GM12878 (cell line): ENCODE data around the gene WNT7A. TPM values are rescaled to one million over a fixed set of nuclear protein-coding genes. Genes with fewer than 3 reads are reported as not detected.

Experiments used
- ATAC-seq: fragments of 200-7000 bp; cut with Tn5 transposase; 3 replicates; pipeline ENCODE4 v1.9.1; 2020; ENCODE audit warnings: mild to moderate bottlenecking, moderate library complexity
- BruUV-seq: library from RNA; stranded (reverse); fragments of 400-500 nt; replicated peaks from 2 replicates; lab custom pipeline; 2021; lab: Mats Ljungman, UMichigan
- CTCF ChIA-PET: fragments of 300-600 bp; sonication (Branson Sonifier 250); formaldehyde crosslinking; extraction: SDS; loops from one replicate; lab custom pipeline; 2021; ENCODE audit warnings: inconsistent platforms; lab: Yijun Ruan, JAX
- POLR2A ChIA-PET: fragments of 350-600 bp; formaldehyde crosslinking; extraction: SDS; loops from one replicate; lab custom pipeline; 2021; ENCODE audit warnings: inconsistent platforms; lab: Charles Lee
- RAD21 ChIA-PET: fragments of 300-600 bp; sonication (Branson Sonifier 250); formaldehyde crosslinking; loops from one replicate; lab custom pipeline; 2023; ENCODE audit warnings: antibody characterized with exemption; ENCODE audit not compliant: unreplicated experiment; lab: Charles Lee
- SMC1A ChIA-PET: fragments of 300-600 bp; sonication (Branson Sonifier 250); formaldehyde crosslinking; loops from one replicate; lab custom pipeline; 2023; ENCODE audit not compliant: unreplicated experiment, uncharacterized antibody; lab: Charles Lee
- DNase-seq: peaks from one replicate; pipeline ENCODE4 v3.0.0-alpha.2; 2011; ENCODE audit warnings: low read depth, low spot score
- FAIRE-seq: peaks from 3 replicates; lab custom pipeline; 2011; peaks lifted over from hg19 to GRCh38; lab: Jason Lieb, UNC
- H2AFZ ChIP-seq: 2 replicates; pipeline ENCODE4 v1.6.0; 2011; ENCODE audit warnings: low read depth, low read length, control low read depth; ENCODE audit not compliant: control insufficient read depth
- H3K27ac ChIP-seq: 2 replicates; pipeline ENCODE4 v1.5.1; 2011; ENCODE audit warnings: control low read depth; ENCODE audit not compliant: control insufficient read depth, insufficient read depth
- H3K27me3 ChIP-seq, 2 experiments: replicated peaks in 1 of 2; 2 replicates each; pipeline versions ENCODE4 v1.6.0 to v1.6.1; 2011; ENCODE audit warnings: low read length in 1 of 2; ENCODE audit not compliant: control insufficient read depth in 2 of 2, insufficient read depth in 2 of 2
- H3K36me3 ChIP-seq, 2 experiments: 2 replicates each; pipeline ENCODE4 v1.5.1; 2011; ENCODE audit warnings: low read length in 1 of 2; ENCODE audit not compliant: control insufficient read depth in 2 of 2, insufficient read depth in 2 of 2
- H3K4me1 ChIP-seq: 2 replicates; pipeline ENCODE4 v1.6.1; 2011; ENCODE audit warnings: mild to moderate bottlenecking, low read length, moderate library complexity, mixed read lengths; ENCODE audit not compliant: control insufficient read depth, insufficient read depth
- H3K4me2 ChIP-seq: 2 replicates; pipeline ENCODE4 v1.6.0; 2011; ENCODE audit warnings: control low read depth; ENCODE audit not compliant: control insufficient read depth, insufficient read depth
- H3K4me3 ChIP-seq: fragments of 200-600 bp; sonication (generic); 2 replicates; pipeline ENCODE4 v1.5.1; 2016
- H3K79me2 ChIP-seq: 2 replicates; pipeline ENCODE4 v1.6.0; 2011; ENCODE audit warnings: low read length; ENCODE audit not compliant: control insufficient read depth, insufficient read depth
- H3K9ac ChIP-seq: 2 replicates; pipeline ENCODE4 v1.8.0; 2011; ENCODE audit warnings: low read length, control low read depth, mixed read lengths; ENCODE audit not compliant: control insufficient read depth, insufficient read depth
- H3K9me3 ChIP-seq: replicated peaks from 3 replicates; pipeline ENCODE4 v1.5.1; 2011; ENCODE audit warnings: mild to moderate bottlenecking, low read length; ENCODE audit not compliant: control insufficient read depth, insufficient read depth
- H4K20me1 ChIP-seq: 2 replicates; pipeline ENCODE4 v1.6.0; 2011; ENCODE audit not compliant: control insufficient read depth, insufficient read depth
- CEBPB ChIP-seq, 2 experiments: fragments of 150-350 bp in 1 of 2; IDR thresholded peaks; 2 replicates each; pipeline ENCODE4 v1.6.1; 2012 to 2014; ENCODE audit warnings: low read depth in 2 of 2, low read length in 2 of 2, borderline replicate concordance in 1 of 2, inconsistent platforms in 1 of 2
- CREB1 ChIP-seq: IDR thresholded peaks from 2 replicates; pipeline ENCODE4 v1.6.1; 2012; ENCODE audit warnings: low read depth, mild to moderate bottlenecking, inconsistent platforms
- EGR1 ChIP-seq, 2 experiments: IDR thresholded peaks; 1 replicate in 1 of 2; 2 replicates in 1 of 2; pipeline ENCODE4 v1.6.1; 2011 to 2012; ENCODE audit warnings: low read depth in 2 of 2, low read length in 2 of 2, borderline replicate concordance in 1 of 2, mild to moderate bottlenecking in 1 of 2, moderate library complexity in 1 of 2
- NBN ChIP-seq: fragments of 450-650 bp; IDR thresholded peaks from 2 replicates; pipeline ENCODE4 v1.6.1; 2016
- RFX5 ChIP-seq: IDR thresholded peaks from 2 replicates; pipeline ENCODE4 v1.6.1; 2011; ENCODE audit warnings: low read depth, low read length, improper control_type of control experiment
- SMAD5 ChIP-seq: IDR thresholded peaks from 2 replicates; pipeline ENCODE4 v1.6.1; 2016; ENCODE audit warnings: antibody characterized with exemption, low read depth
- SRF ChIP-seq, 2 experiments: IDR thresholded peaks; 2 replicates each; pipeline ENCODE4 v1.6.1; 2011; ENCODE audit warnings: low read depth in 2 of 2, low read length in 2 of 2, mild to moderate bottlenecking in 1 of 2, moderate library complexity in 1 of 2
- WRNIP1 ChIP-seq: IDR thresholded peaks from 2 replicates; pipeline ENCODE4 v1.6.1; 2011; ENCODE audit warnings: low read depth, low read length, improper control_type of control experiment, borderline replicate concordance
- ZNF687 ChIP-seq: fragments of 450-650 bp; IDR thresholded peaks from 2 replicates; pipeline ENCODE4 v1.6.1; 2017; ENCODE audit warnings: mild to moderate bottlenecking, moderate library complexity
- WGBS: methylation state at CpG from one replicate; pipeline ENCODE4 v1.1.6; 2016; ENCODE audit warnings: low lambda C conversion rate; ENCODE audit not compliant: insufficient replicate concordance, insufficient coverage; ENCODE audit errors: missing lambda C conversion rate; 5-methylcytosine and 5-hydroxymethylcytosine counted together
- in situ Hi-C: fragments of 300-500 bp; cut with MboI; formaldehyde crosslinking; loops from 9 replicates; pipeline ENCODE4 v1.14.3; 2018; ENCODE audit warnings: mixed read lengths
- intact Hi-C: fragments of 100-400 bp; cut with micrococcal nuclease; formaldehyde crosslinking; loops from one replicate; pipeline ENCODE4 v1.14.2; 2022; ENCODE audit not compliant: unreplicated experiment
- polyA plus RNA-seq, 11 experiments: library from polyadenylated mRNA; depleted of rRNA in 4 of 11; unstranded in 6 of 11; stranded (reverse) in 5 of 11; fragments of >200 nt; fragmentation: Nextera tagmentation in 4 of 11; fragmentation: Illumina TruSeq in 1 of 11; extraction: Ambion mirVana in 4 of 11; extraction: Trizol in 1 of 11; gene quantifications; 1 replicate in 1 of 11; 2 replicates in 10 of 11; pipeline versions ENCODE4 v1.2.1 to v1.2.3, GENCODE V29; 2011 to 2016; ENCODE audit warnings: inconsistent platforms in 2 of 11, missing spikeins in 2 of 11, low read depth in 1 of 11
- total RNA-seq, 4 experiments: library from RNA; depleted of rRNA in 3 of 4; stranded (reverse); fragments of >200 nt in 3 of 4; fragmentation: Illumina TruSeq in 1 of 4; extraction: Trizol in 1 of 4; gene quantifications; 2 replicates each; pipeline versions ENCODE4 v1.2.1 to v1.2.3, GENCODE V29; 2013 to 2021

The WNT7A gene
- total and polyA plus RNA-seq, 10 of the 15 experiments (the other 5 are each of a cell fraction or from before 2014, with no cell fraction given): 0.08 TPM; not detected in 9

- Histone ChIP-seq H3K27me3 (peaks cover 0 to 3% of the 10 kb centered on the region in 2 experiments; a peak in 1 of 4 replicates), H3K4me3 (no peak overlapping the region), H3K4me2 (peak overlapping the region; percentile 85), H3K36me3 (no peaks in the 10 kb centered on the region), H3K9me3 (no peaks in the 10 kb centered on the region; the same call in 1 of the 3 replicates), H4K20me1 (no peaks in the 10 kb centered on the region), H3K27ac (no peak overlapping the region), H3K9ac (no peak overlapping the region), H3K79me2 (no peaks in the 10 kb centered on the region), H3K4me1 (no peaks in the 10 kb centered on the region), H2AFZ (peak overlapping the region; percentile 90; the same call in 1 of the 2 replicates)
- TF ChIP-seq SMAD5: no peak
- no peak for TF ChIP-seq EGR1 (IDR thresholded peaks at IDR 0.05; ENCODE audit: borderline replicate concordance in 1 of 2, low read depth in 2 of 2, low read length in 2 of 2)
- no peak for TF ChIP-seq NBN
- TF ChIP-seq CEBPB (IDR thresholded peaks at IDR 0.05; ENCODE audit: borderline replicate concordance in 1 of 2, low read depth in 2 of 2, low read length in 2 of 2): no peak
- no peak for TF ChIP-seq CREB1
- TF ChIP-seq ZNF687: no peak
- no peak for TF ChIP-seq RFX5
- no peak for TF ChIP-seq WRNIP1
- no peak for TF ChIP-seq SRF (IDR thresholded peaks at IDR 0.05; ENCODE audit: low read depth in 2 of 2, low read length in 2 of 2)
- BruUV-seq: no TSS peak
- ChIA-PET CTCF (interaction anchor here (0.6 kb wide), 1 partner anchor 10 kb away, joined by 3 read pairs; no protein-coding TSS in a partner anchor), RAD21 (no interaction called here), POLR2A (no interaction called here), SMC1A (no interaction called here)
- DNase-seq: no peak
- FAIRE-seq: no peak
- in situ Hi-C loops (loop anchor here (5.0 kb wide), 2 partner anchors 223 to 568 kb away; no protein-coding TSS in a partner anchor), intact Hi-C loops (loop anchor here (5.0 to 10.0 kb wide), 3 partner anchors 228 to 573 kb away; partner anchors contain the start of gene CHCHD4)
- no peak for ATAC-seq
- WGBS: 91% methylated on average over 20 of the region's 20 CpGs
Observed at GRCh38 chr3:13894807-13895154, 14.9 kb upstream of the WNT7A start.
